SK-N-MC (cell line): ENCODE data around the gene PDIK1L.

Experiments
- DNase-seq: peaks from one replicate; pipeline ENCODE4 v3.0.0-alpha.2; 2011; ENCODE audit warnings: low read depth, low spot score
- H3K27ac ChIP-seq: fragments of 200-600 bp; sonication (generic); 2 replicates; pipeline ENCODE4 v1.5.1; 2016; ENCODE audit warnings: mixed run types
- H3K36me3 ChIP-seq: fragments of 200-600 bp; sonication (generic); 2 replicates; pipeline ENCODE4 v1.6.1; 2017; ENCODE audit warnings: antibody characterized with exemption, low read length, mixed read lengths; ENCODE audit not compliant: insufficient read depth
- H3K4me3 ChIP-seq: fragments of 200-600 bp; sonication (generic); 2 replicates; pipeline ENCODE4 v1.5.1; 2016
- H3K9ac ChIP-seq: fragments of 200-600 bp; sonication (generic); 2 replicates; pipeline ENCODE4 v1.8.0; 2017; ENCODE audit warnings: mixed run types, mixed read lengths; ENCODE audit not compliant: insufficient read length
- H3K9me3 ChIP-seq: fragments of 200-600 bp; sonication (generic); 2 replicates; pipeline ENCODE4 v1.6.1; 2017; ENCODE audit warnings: low read depth, mild to moderate bottlenecking, antibody characterized with exemption, low read length, moderate library complexity, mixed read lengths
- EZH2 ChIP-seq: fragments of 200-600 bp; sonication (generic); IDR thresholded peaks from one replicate; pipeline ENCODE4 v1.6.1; 2017; ENCODE audit warnings: antibody characterized with exemption
- FOXP2 ChIP-seq: optimal IDR thresholded peaks from 2 replicates; pipeline ENCODE3; 2011; ENCODE audit warnings: mild to moderate bottlenecking, moderate library complexity; ENCODE audit not compliant: insufficient read depth; ENCODE audit errors: extremely low read length, control extremely low read depth
- POLR2AphosphoS5 ChIP-seq: IDR thresholded peaks from 2 replicates; pipeline ENCODE4 v1.6.1; 2012; ENCODE audit warnings: mild to moderate bottlenecking, low read depth, low read length, borderline replicate concordance

PDIK1L gene

DNA sequence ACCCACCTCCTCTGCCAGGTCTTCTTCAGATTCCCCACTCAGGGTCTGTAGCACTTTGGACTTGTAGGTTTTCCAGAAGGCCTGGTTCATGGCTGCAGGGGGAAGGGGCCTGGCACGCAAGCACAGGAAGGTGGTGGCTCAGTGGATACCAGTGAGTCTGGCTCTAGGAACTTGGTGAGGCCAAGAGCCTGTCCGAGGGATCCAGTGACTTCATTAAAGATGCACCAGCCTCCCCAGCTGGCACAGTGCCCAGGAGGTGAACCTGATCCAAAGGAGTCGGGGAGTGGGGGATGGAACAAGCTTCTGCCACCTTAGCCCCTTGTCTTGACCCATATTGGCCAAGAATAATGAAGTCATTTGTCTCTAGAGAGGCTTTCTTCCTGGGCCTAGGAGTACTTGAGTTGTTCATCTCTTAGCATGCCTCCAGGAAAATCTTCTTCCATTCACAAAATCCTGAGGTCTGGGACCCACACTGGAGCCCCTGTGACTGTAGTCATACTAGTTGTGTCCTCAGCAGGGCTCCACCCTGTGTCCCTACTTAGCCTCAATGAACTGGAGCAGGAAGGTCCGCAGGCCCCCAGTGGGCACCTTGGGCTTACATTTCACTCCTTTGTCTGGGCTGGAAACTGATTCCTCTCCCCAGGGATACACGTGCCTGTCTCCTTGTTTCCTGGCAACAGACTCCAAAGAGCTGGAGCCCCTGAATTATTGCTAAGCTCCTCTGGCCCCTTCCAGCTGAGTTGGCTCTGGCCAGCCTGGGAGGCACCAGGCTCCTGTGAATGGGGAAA lies 57.0 kb downstream of the PDIK1L start, which contains the start of gene C1orf232:
C1orf232 (minus strand) TSS at position 554 of the 788 bp plus-strand sequence; CDS start at position 90, 464 bp downstream.
- Histone ChIP-seq H3K9ac (peak within 1 kb of the TSS; percentile 92), H3K9me3 (no peaks in the 10 kb centered on the region), H3K27ac (no peak within 1 kb of the TSS; the same call in 1 of the 2 replicates), H3K4me3 (peak within 1 kb of the TSS; percentile 91), H3K36me3 (no peaks in the 10 kb centered on the region; the same call in 1 of the 2 replicates)
- DNase-seq = no peak
- TF ChIP-seq POLR2AphosphoS5 (no peak), EZH2 (no peak), FOXP2 (no peak)

- Histone ChIP-seq H3K27ac (no peak overlapping the region), H3K9ac (no peak overlapping the region), H3K4me3 (peak overlapping the region; percentile 91), H3K36me3 (no peaks in the 10 kb centered on the region; the same call in 1 of the 2 replicates), H3K9me3 (no peaks in the 10 kb centered on the region)
- no peak for DNase-seq
- no peak for TF ChIP-seq EZH2
- TF ChIP-seq FOXP2 = no peak
- TF ChIP-seq POLR2AphosphoS5 = no peak
These were observed 57.6 kb downstream of the PDIK1L start for GRCh38 chr1:26169198-26169554.

- no peaks in the 10 kb centered on the region; the same call in 1 of the 2 replicates for H3K36me3 ChIP-seq
- peak within 1 kb of the TSS; percentile 92 for H3K9ac ChIP-seq
- H3K4me3 ChIP-seq = peak within 1 kb of the TSS; percentile 91
- TF ChIP-seq EZH2 (no peak), FOXP2 (peak; percentile 25), POLR2AphosphoS5 (peak; percentile 90)
- no peak for DNase-seq
- H3K27ac ChIP-seq = no peak within 1 kb of the TSS; the same call in 1 of the 2 replicates
- no peaks in the 10 kb centered on the region for H3K9me3 ChIP-seq
These were observed 58.2 kb downstream of the PDIK1L start, which contains the start of gene ZNF593 for GRCh38 chr1:26169669-26170471. TSS of gene ZNF593 (plus strand) at chr1:26169908. CDS start at chr1:26169984, 76 bp downstream.

DNA sequence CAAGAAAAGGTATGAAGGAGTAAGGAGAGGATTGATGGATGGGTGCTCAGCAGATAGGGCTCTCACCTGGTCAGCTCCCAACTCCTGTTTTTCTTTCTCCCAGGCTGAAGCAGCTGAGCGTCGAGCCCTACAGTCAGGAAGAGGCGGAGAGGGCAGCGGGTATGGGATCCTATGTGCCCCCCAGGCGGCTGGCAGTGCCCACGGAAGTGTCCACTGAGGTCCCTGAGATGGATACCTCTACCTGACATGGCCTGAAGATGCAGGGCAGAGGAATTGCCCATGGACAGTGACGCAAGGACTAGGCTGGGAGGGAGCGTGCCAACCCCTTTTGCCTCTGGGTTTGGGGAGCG lies 58.8 kb downstream of the PDIK1L start:
- no peak overlapping the region for H3K27ac ChIP-seq

GRCh38 chr1:26171084-26172072 lies 59.8 kb downstream of the PDIK1L start, which contains the start of gene ZNF593OS:
TSS of gene ZNF593OS (minus strand) at chr1:26171832. CDS start at chr1:26171661, 171 bp downstream.
- H3K4me3 ChIP-seq = peak within 1 kb of the TSS; percentile 91
- TF ChIP-seq FOXP2 (no peak), POLR2AphosphoS5 (no peak), EZH2 (no peak)
- no peak for DNase-seq
- no peaks in the 10 kb centered on the region; the same call in 1 of the 2 replicates for H3K36me3 ChIP-seq
- peak within 1 kb of the TSS; percentile 92 for H3K9ac ChIP-seq
- no peak within 1 kb of the TSS for H3K27ac ChIP-seq
- no peaks in the 10 kb centered on the region for H3K9me3 ChIP-seq

More for the DNA sequence above, 58.8 kb downstream of the PDIK1L start:
- TF ChIP-seq FOXP2 (no peak), POLR2AphosphoS5 (no peak), EZH2 (no peak)
- Histone ChIP-seq H3K36me3 (no peaks in the 10 kb centered on the region; the same call in 1 of the 2 replicates), H3K4me3 (peak overlapping the region; percentile 91), H3K9me3 (no peaks in the 10 kb centered on the region), H3K9ac (peak overlapping the region; percentile 92)
- DNase-seq = no peak
